ENCODE results near the gene GNAS-AS1. TPM values are rescaled to one million over a fixed set of nuclear protein-coding genes. Genes with fewer than 3 reads are reported as not detected.

The GNAS-AS1 gene
- total and polyA plus RNA-seq, 2 donors (not counting 1 experiment from before 2014, with no cell fraction given) = 1.5 TPM; not detected in 1

DNA sequence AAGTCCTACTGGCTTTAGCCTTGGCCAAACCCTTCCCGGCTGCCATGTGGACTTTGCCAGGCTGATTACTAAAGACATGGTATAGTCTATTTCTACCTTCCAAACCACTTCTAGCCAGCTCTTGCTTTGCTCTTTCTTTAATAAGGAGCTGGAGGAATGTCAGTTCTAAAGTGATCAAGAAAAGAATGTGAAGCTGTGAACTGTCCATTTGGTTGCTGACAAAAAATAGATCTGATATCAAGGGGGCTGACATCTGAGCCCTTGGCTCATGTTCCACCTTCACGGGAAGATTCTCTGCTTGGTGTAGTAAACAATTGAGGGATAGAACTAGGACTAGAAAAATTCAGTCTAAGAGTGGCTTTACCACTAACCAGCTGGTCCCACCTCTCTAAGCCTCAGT, 22.6 kb downstream of the GNAS-AS1 start:
- H3K27ac ChIP-seq (ENCODE audit: low read length in 2 of 2) = no peak overlapping the region
- H3K9ac ChIP-seq (ENCODE audit: low read length) = no peak overlapping the region
- H3K4me1 ChIP-seq (ENCODE audit: control insufficient read depth in 2 of 2, insufficient read depth in 2 of 2, low read length in 2 of 2) = no peaks in the 10 kb centered on the region
- WGBS (ENCODE audit: insufficient coverage) = no CpG with 5 or more reads among the region's 2 CpGs
- TF ChIP-seq EZH2 (IDR thresholded peaks at IDR 0.05; ENCODE audit: borderline replicate concordance, insufficient read depth, low read depth, low read length, poor library complexity, severe bottlenecking) = no peak
- TF ChIP-seq CTCF (IDR thresholded peaks at IDR 0.05) = no peak
- no peaks in the 10 kb centered on the region for H3K79me2 ChIP-seq (ENCODE audit: control insufficient read depth, insufficient read depth, low read length)
- H3K36me3 ChIP-seq (replicated peaks in 1 of 2; ENCODE audit: control extremely low read depth in 1 of 2, control insufficient read depth in 1 of 2, extremely low read depth in 1 of 2, insufficient read depth in 2 of 2, low read length in 1 of 2) = no peaks in the 10 kb centered on the region
- H3K4me3 Mint-ChIP-seq = no peak overlapping the region
- no peaks in the 10 kb centered on the region for H3K27me3 ChIP-seq (replicated peaks in 1 of 4; ENCODE audit: control extremely low read depth in 1 of 4, control insufficient read depth in 3 of 4, insufficient read depth in 4 of 4, low read length in 3 of 4)
- no peaks in the 10 kb centered on the region for H3K9me3 ChIP-seq (ENCODE audit: control extremely low read depth in 1 of 3, control insufficient read depth in 2 of 3, insufficient read depth in 1 of 3, low read length in 2 of 3)
- no peak overlapping the region for H2AFZ ChIP-seq (ENCODE audit: insufficient read depth, low read depth, low read length, poor library complexity, severe bottlenecking)
- no peaks in the 10 kb centered on the region for H3K4me1 Mint-ChIP-seq
- no peak overlapping the region for H3K4me3 ChIP-seq (ENCODE audit: control extremely low read depth in 1 of 5, extremely low read depth in 1 of 5, insufficient read depth in 1 of 5, low read depth in 2 of 5, low read length in 4 of 5)
- ChIA-PET CTCF (interaction anchor here (0.6 to 1.0 kb wide), 2 partner anchors 30 to 177 kb away, joined by 3 read pairs; partner anchors contain the start of gene STX16), POLR2A (no interaction called here)
- no peaks in the 10 kb centered on the region for H3K27me3 Mint-ChIP-seq
- H4K20me1 ChIP-seq (ENCODE audit: control insufficient read depth, insufficient read depth, low read length, poor library complexity, severe bottlenecking) = no peaks in the 10 kb centered on the region
- ATAC-seq (ENCODE audit: low read depth) (no peak), DNase-seq (no peak)
- H3K4me2 ChIP-seq (replicated peaks; ENCODE audit: low read depth, low read length, poor library complexity, severe bottlenecking) = no peak overlapping the region
- no peak overlapping the region for H3K27ac Mint-ChIP-seq
- H3K9me3 Mint-ChIP-seq (ENCODE audit: insufficient read depth) = no peaks in the 10 kb centered on the region
- intact Hi-C loops (cut with micrococcal nuclease) = no loop called here

- ATAC-seq (ENCODE audit: low read depth) = no peak
- no peak overlapping the region for H3K27ac Mint-ChIP-seq
- CTCF ChIA-PET = no interaction called here
These were observed 24.4 kb downstream of the GNAS-AS1 start for GRCh38 chr20:58826271-58826670.

More at GRCh38 chr20:58826271-58826670, 24.4 kb downstream of the GNAS-AS1 start:
- no peak overlapping the region for H3K4me2 ChIP-seq (replicated peaks; ENCODE audit: low read depth, low read length, poor library complexity, severe bottlenecking)
- H4K20me1 ChIP-seq (ENCODE audit: control insufficient read depth, insufficient read depth, low read length, poor library complexity, severe bottlenecking) = no peaks in the 10 kb centered on the region
- DNase-seq = no peak
- H3K4me3 ChIP-seq (ENCODE audit: control extremely low read depth in 1 of 5, extremely low read depth in 1 of 5, insufficient read depth in 1 of 5, low read depth in 2 of 5, low read length in 4 of 5) = no peak overlapping the region
- no peaks in the 10 kb centered on the region for H3K27me3 Mint-ChIP-seq
- H3K4me1 Mint-ChIP-seq = no peaks in the 10 kb centered on the region
- no peaks in the 10 kb centered on the region for H3K9me3 Mint-ChIP-seq (ENCODE audit: insufficient read depth)
- no peaks in the 10 kb centered on the region for H3K36me3 ChIP-seq (replicated peaks in 1 of 2; ENCODE audit: control extremely low read depth in 1 of 2, control insufficient read depth in 1 of 2, extremely low read depth in 1 of 2, insufficient read depth in 2 of 2, low read length in 1 of 2)
- H3K9ac ChIP-seq (ENCODE audit: low read length) = no peak overlapping the region
- POLR2A ChIA-PET = no interaction called here
- intact Hi-C loops (cut with micrococcal nuclease) = no loop called here
- 96% methylated on average over 4 of the region's 5 CpGs for WGBS (ENCODE audit: insufficient coverage)
- H2AFZ ChIP-seq (ENCODE audit: insufficient read depth, low read depth, low read length, poor library complexity, severe bottlenecking) = no peak overlapping the region
- no peaks in the 10 kb centered on the region for H3K27me3 ChIP-seq (replicated peaks in 1 of 4; ENCODE audit: control extremely low read depth in 1 of 4, control insufficient read depth in 3 of 4, insufficient read depth in 4 of 4, low read length in 3 of 4)
- no peak overlapping the region for H3K27ac ChIP-seq (ENCODE audit: low read length in 2 of 2)
- H3K4me3 Mint-ChIP-seq = no peak overlapping the region
- no peaks in the 10 kb centered on the region for H3K4me1 ChIP-seq (ENCODE audit: control insufficient read depth in 2 of 2, insufficient read depth in 2 of 2, low read length in 2 of 2)
- TF ChIP-seq EZH2 (IDR thresholded peaks at IDR 0.05; ENCODE audit: borderline replicate concordance, insufficient read depth, low read depth, low read length, poor library complexity, severe bottlenecking) = no peak
- TF ChIP-seq CTCF (IDR thresholded peaks at IDR 0.05) = no peak
- H3K79me2 ChIP-seq (ENCODE audit: control insufficient read depth, insufficient read depth, low read length) = no peaks in the 10 kb centered on the region
- no peaks in the 10 kb centered on the region for H3K9me3 ChIP-seq (ENCODE audit: control extremely low read depth in 1 of 3, control insufficient read depth in 2 of 3, insufficient read depth in 1 of 3, low read length in 2 of 3)

All from B cell (primary cell).